K562 (cell line): ENCODE data around the gene CAMSAP2.

ENCODE experiments used
- ATF2 ChIP-seq: sonication (generic); formaldehyde crosslinking; IDR thresholded peaks from 2 replicates; pipeline ENCODE4 v1.8.1; 2022; ENCODE audit warnings: missing genetic modification reagents
- CTCF ChIP-seq, 3 experiments: IDR thresholded peaks in 2 of 3; conservative IDR thresholded peaks in 1 of 3; 2 replicates each; pipeline ENCODE4 v1.5.1; 2011 to 2012; ENCODE audit warnings: low read length in 3 of 3, mild to moderate bottlenecking in 3 of 3, control low read depth in 2 of 3, improper control_type of control experiment in 1 of 3, inconsistent platforms in 1 of 3, low read depth in 1 of 3, mixed read lengths in 1 of 3, moderate library complexity in 1 of 3; ENCODE audit not compliant: insufficient read depth in 2 of 3
- GATAD2B ChIP-seq: fragments of 450-650 bp; IDR thresholded peaks from 2 replicates; pipeline ENCODE4 v1.6.1; 2017; ENCODE audit warnings: mild to moderate bottlenecking, borderline replicate concordance
- HDAC2 ChIP-seq: fragments of 450-650 bp; IDR thresholded peaks from 2 replicates; pipeline ENCODE4 v1.6.1; 2016; ENCODE audit warnings: mild to moderate bottlenecking
- MXD1 ChIP-seq: fragments of 250-450 bp; sonication (Bioruptor Pico); IDR thresholded peaks from 2 replicates; pipeline ENCODE4 v1.8.0; 2021; ENCODE audit warnings: borderline replicate concordance, mild to moderate bottlenecking, moderate library complexity; ENCODE audit not compliant: poor library complexity, severe bottlenecking
- NR2C2 ChIP-seq, 2 experiments: fragments of 200-800 bp in 1 of 2; sonication (Bioruptor generic) in 1 of 2; sonication (generic) in 1 of 2; formaldehyde crosslinking in 1 of 2; IDR thresholded peaks; 2 replicates each; pipeline versions ENCODE4 v1.6.1 to v1.8.0; 2016 to 2022; ENCODE audit warnings: mild to moderate bottlenecking in 1 of 2, missing compliant biosample characterization in 1 of 2, missing genetic modification characterization in 1 of 2, missing genetic modification reagents in 1 of 2
- TOE1 ChIP-seq, 2 experiments: fragments of 450-650 bp in 1 of 2; sonication (generic) in 1 of 2; formaldehyde crosslinking in 1 of 2; IDR thresholded peaks; 2 replicates each; pipeline versions ENCODE4 v1.7.1 to v1.8.0; 2016 to 2022; ENCODE audit warnings: borderline replicate concordance in 2 of 2, mild to moderate bottlenecking in 2 of 2, antibody characterized with exemption in 1 of 2, inconsistent platforms in 1 of 2, low read depth in 1 of 2, missing genetic modification reagents in 1 of 2, moderate library complexity in 1 of 2
- ZC3H11A ChIP-seq: IDR thresholded peaks from 2 replicates; pipeline ENCODE4 v1.6.1; 2012; ENCODE audit warnings: low read depth, low read length, improper control_type of control experiment
- ZKSCAN1 ChIP-seq: fragments of 150-350 bp; IDR thresholded peaks from 2 replicates; pipeline ENCODE4 v1.6.1; 2016; ENCODE audit warnings: low read depth, low read length
- ZNF280B ChIP-seq: fragments of 250-450 bp; sonication (Bioruptor Pico); IDR thresholded peaks from 2 replicates; pipeline ENCODE4 v1.5.1; 2021; ENCODE audit warnings: mild to moderate bottlenecking
- ZNF79 ChIP-seq: fragments of 250-450 bp; sonication (Bioruptor Pico); IDR thresholded peaks from 2 replicates; pipeline ENCODE4 v1.4.0; 2020; ENCODE audit warnings: low read depth, mild to moderate bottlenecking, moderate library complexity

- TF ChIP-seq ATF2 (CRISPR knock-in tag), result no peak
- TF ChIP-seq CTCF (IDR thresholded peaks at IDR 0.05 in 2 of 3, conservative IDR thresholded peaks at IDR 0.05 in 1 of 3; ENCODE audit: insufficient read depth in 2 of 3, low read depth in 1 of 3, low read length in 3 of 3), result no peak
- TF ChIP-seq TOE1 (IDR thresholded peaks at IDR 0.05; ENCODE audit: borderline replicate concordance), result no peak
- no peak for TF ChIP-seq TOE1 (CRISPR knock-in tag; IDR thresholded peaks at IDR 0.05; ENCODE audit: borderline replicate concordance, low read depth)
- TF ChIP-seq ZC3H11A, result no peak
- TF ChIP-seq ZNF280B, result no peak
- TF ChIP-seq ZNF79 (CRISPR knock-in tag), result no peak
- TF ChIP-seq NR2C2 (CRISPR knock-in tag; IDR thresholded peaks at IDR 0.05), result no peak
- no peak for TF ChIP-seq NR2C2 (tag; IDR thresholded peaks at IDR 0.05)
- no peak for TF ChIP-seq MXD1 (CRISPR knock-in tag)
- no peak for TF ChIP-seq ZKSCAN1
- TF ChIP-seq HDAC2, result no peak
- no peak for TF ChIP-seq GATAD2B
Measured at GRCh38 chr1:200738327-200738948, at the start of gene CAMSAP2.
